ENCODE measurements around the gene CACNA2D3.

The CACNA2D3 gene

GRCh38 chr3:54424292-54424691 is 301.9 kb downstream of the CACNA2D3 start:
- no peaks in the 10 kb centered on the region for H3K9me3 ChIP-seq (ENCODE audit: control insufficient read depth in 2 of 2, low read length in 2 of 2)
- H3K9ac ChIP-seq (ENCODE audit: low read depth in 1 of 2, low read length in 2 of 2), result no peak overlapping the region
- H3K4me1 ChIP-seq (ENCODE audit: control insufficient read depth in 2 of 2, insufficient read depth in 2 of 2, low read length in 2 of 2), result no peaks in the 10 kb centered on the region
- H3K36me3 ChIP-seq (ENCODE audit: control insufficient read depth in 2 of 2, insufficient read depth in 2 of 2, low read length in 2 of 2), result no peaks in the 10 kb centered on the region
- H3K4me3 ChIP-seq (ENCODE audit: low read length in 2 of 2), result no peak overlapping the region
- H3K27me3 ChIP-seq (ENCODE audit: control insufficient read depth in 2 of 2, insufficient read depth in 2 of 2, low read length in 2 of 2), result no peaks in the 10 kb centered on the region
- H3K27ac ChIP-seq (ENCODE audit: low read depth in 2 of 2, low read length in 2 of 2), result no peak overlapping the region

DNA sequence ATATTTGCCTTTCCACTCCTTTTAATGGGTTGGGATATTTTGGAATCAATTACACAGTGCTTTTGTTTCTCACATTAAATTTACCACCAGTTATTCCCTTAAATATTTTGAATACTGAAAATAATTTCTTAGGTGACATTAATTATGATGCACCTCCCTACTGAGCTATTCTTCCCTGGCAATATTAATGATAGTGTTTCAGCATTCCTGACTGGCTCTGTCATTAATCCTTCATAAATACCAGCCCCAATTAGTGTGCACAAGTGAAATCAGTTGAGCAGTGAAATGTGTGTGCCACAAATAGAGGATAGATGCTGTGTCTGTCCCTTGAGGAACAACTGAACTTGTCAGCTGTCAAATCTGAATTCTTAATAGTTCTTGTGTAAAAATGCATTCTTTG is 304.0 kb downstream of the CACNA2D3 start:
- no peaks in the 10 kb centered on the region for H3K9me3 ChIP-seq (ENCODE audit: control insufficient read depth in 2 of 2, low read length in 2 of 2)
- H3K36me3 ChIP-seq (ENCODE audit: control insufficient read depth in 2 of 2, insufficient read depth in 2 of 2, low read length in 2 of 2), result no peaks in the 10 kb centered on the region
- no peak overlapping the region for H3K4me3 ChIP-seq (ENCODE audit: low read length in 2 of 2)
- no peaks in the 10 kb centered on the region for H3K4me1 ChIP-seq (ENCODE audit: control insufficient read depth in 2 of 2, insufficient read depth in 2 of 2, low read length in 2 of 2)
- peaks cover 0 to 3% of the 10 kb centered on the region in 2 donors for H3K27me3 ChIP-seq (ENCODE audit: control insufficient read depth in 2 of 2, insufficient read depth in 2 of 2, low read length in 2 of 2)
- no peak overlapping the region for H3K27ac ChIP-seq (ENCODE audit: low read depth in 2 of 2, low read length in 2 of 2)
- H3K9ac ChIP-seq (ENCODE audit: low read depth in 1 of 2, low read length in 2 of 2), result no peak overlapping the region

GRCh38 chr3:54427501-54427900 is 305.1 kb downstream of the CACNA2D3 start:
- Histone ChIP-seq H3K9me3 (ENCODE audit: control insufficient read depth in 2 of 2, low read length in 2 of 2) (no peaks in the 10 kb centered on the region), H3K4me1 (ENCODE audit: control insufficient read depth in 2 of 2, insufficient read depth in 2 of 2, low read length in 2 of 2) (no peaks in the 10 kb centered on the region), H3K4me3 (ENCODE audit: low read length in 2 of 2) (no peak overlapping the region), H3K9ac (ENCODE audit: low read depth in 1 of 2, low read length in 2 of 2) (no peak overlapping the region), H3K36me3 (ENCODE audit: control insufficient read depth in 2 of 2, insufficient read depth in 2 of 2, low read length in 2 of 2) (no peaks in the 10 kb centered on the region), H3K27ac (ENCODE audit: low read depth in 2 of 2, low read length in 2 of 2) (no peak overlapping the region), H3K27me3 (ENCODE audit: control insufficient read depth in 2 of 2, insufficient read depth in 2 of 2, low read length in 2 of 2) (peaks cover 0 to 3% of the 10 kb centered on the region in 2 donors)

DNA sequence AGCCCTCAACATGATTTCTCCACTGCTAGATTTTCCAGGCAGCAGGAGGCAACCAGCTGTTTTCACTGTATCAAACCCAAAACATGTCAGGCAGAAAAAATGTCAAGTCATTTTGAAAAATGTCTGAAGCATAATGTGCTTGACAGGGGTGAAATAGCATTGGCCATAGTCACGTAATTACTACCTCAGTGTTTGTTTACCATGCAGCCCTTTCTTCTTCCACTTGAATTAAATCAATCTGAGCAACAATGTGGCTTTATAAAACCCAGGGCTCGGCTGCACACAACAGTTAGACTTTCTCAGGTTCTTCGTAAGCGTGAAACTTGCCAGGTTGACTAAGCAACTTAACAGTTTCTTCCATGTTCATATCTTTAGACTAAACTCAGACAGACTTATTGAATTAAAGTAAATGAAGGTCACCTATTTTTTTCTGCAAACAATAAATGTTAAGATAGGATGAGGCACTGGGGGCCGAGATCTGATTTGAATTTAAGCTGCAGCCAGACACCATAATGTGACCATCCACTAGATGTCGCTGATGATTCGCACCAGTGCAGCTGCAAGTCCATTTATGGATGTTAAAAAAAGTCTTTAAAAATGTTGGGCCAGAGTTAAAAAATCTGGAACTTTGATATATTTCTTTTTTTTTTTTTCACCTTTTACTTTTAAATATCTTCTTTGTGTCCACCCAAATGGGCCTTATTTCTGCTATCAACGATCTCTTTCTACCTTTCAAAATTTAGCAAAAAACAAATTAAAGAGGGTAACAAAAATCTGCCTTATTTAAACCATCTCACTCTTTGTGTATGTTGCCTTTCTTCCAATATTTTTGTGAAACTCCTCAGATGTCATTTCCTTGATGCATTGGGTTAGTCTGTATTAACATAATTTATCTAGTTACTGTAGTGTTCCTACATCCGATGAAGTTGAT is 305.9 kb downstream of the CACNA2D3 start:
- Histone ChIP-seq H3K27me3 (ENCODE audit: control insufficient read depth in 2 of 2, insufficient read depth in 2 of 2, low read length in 2 of 2) (peaks cover 0 to 3% of the 10 kb centered on the region in 2 donors), H3K9ac (ENCODE audit: low read depth in 1 of 2, low read length in 2 of 2) (no peak overlapping the region), H3K9me3 (ENCODE audit: control insufficient read depth in 2 of 2, low read length in 2 of 2) (no peaks in the 10 kb centered on the region), H3K4me3 (ENCODE audit: low read length in 2 of 2) (no peak overlapping the region), H3K4me1 (ENCODE audit: control insufficient read depth in 2 of 2, insufficient read depth in 2 of 2, low read length in 2 of 2) (no peaks in the 10 kb centered on the region), H3K27ac (ENCODE audit: low read depth in 2 of 2, low read length in 2 of 2) (no peak overlapping the region), H3K36me3 (ENCODE audit: control insufficient read depth in 2 of 2, insufficient read depth in 2 of 2, low read length in 2 of 2) (no peaks in the 10 kb centered on the region)

- Histone ChIP-seq H3K4me1 (ENCODE audit: control insufficient read depth in 2 of 2, insufficient read depth in 2 of 2, low read length in 2 of 2) (no peaks in the 10 kb centered on the region), H3K9ac (ENCODE audit: low read depth in 1 of 2, low read length in 2 of 2) (no peak overlapping the region), H3K27me3 (ENCODE audit: control insufficient read depth in 2 of 2, insufficient read depth in 2 of 2, low read length in 2 of 2) (peaks cover 0 to 3% of the 10 kb centered on the region in 2 donors), H3K9me3 (ENCODE audit: control insufficient read depth in 2 of 2, low read length in 2 of 2) (no peaks in the 10 kb centered on the region), H3K4me3 (ENCODE audit: low read length in 2 of 2) (no peak overlapping the region), H3K27ac (ENCODE audit: low read depth in 2 of 2, low read length in 2 of 2) (no peak overlapping the region), H3K36me3 (ENCODE audit: control insufficient read depth in 2 of 2, insufficient read depth in 2 of 2, low read length in 2 of 2) (no peaks in the 10 kb centered on the region)
Observed at GRCh38 chr3:54432975-54433374, 310.6 kb downstream of the CACNA2D3 start.

DNA sequence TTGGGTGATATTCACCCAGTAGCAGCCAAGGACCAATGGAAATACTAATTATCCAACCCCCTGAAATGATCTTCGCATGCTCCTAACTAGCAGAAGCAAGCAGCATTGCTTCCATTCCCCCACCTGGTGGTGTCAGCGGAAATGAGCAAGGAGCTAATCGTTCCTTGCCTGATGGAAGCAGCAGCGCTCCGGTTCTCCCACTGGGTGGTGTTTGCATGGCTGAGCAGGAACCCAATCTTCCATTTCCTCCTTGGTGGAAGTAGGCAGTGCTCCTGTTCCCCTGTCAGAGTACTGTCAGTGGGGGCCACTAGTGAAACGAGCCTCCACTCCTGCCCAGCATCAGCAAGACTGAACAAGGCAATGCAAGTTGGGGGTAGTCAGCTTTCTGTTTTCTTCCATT is 311.5 kb downstream of the CACNA2D3 start:
- H3K36me3 ChIP-seq (ENCODE audit: control insufficient read depth in 2 of 2, insufficient read depth in 2 of 2, low read length in 2 of 2), result no peaks in the 10 kb centered on the region
- H3K9ac ChIP-seq (ENCODE audit: low read depth in 1 of 2, low read length in 2 of 2), result no peak overlapping the region
- no peaks in the 10 kb centered on the region for H3K4me1 ChIP-seq (ENCODE audit: control insufficient read depth in 2 of 2, insufficient read depth in 2 of 2, low read length in 2 of 2)
- H3K9me3 ChIP-seq (ENCODE audit: control insufficient read depth in 2 of 2, low read length in 2 of 2), result no peaks in the 10 kb centered on the region
- no peak overlapping the region for H3K27ac ChIP-seq (ENCODE audit: low read depth in 2 of 2, low read length in 2 of 2)
- H3K4me3 ChIP-seq (ENCODE audit: low read length in 2 of 2), result no peak overlapping the region
- peaks cover 0 to 3% of the 10 kb centered on the region in 2 donors for H3K27me3 ChIP-seq (ENCODE audit: control insufficient read depth in 2 of 2, insufficient read depth in 2 of 2, low read length in 2 of 2)

GRCh38 chr3:54434756-54435155 is 312.4 kb downstream of the CACNA2D3 start:
- no peaks in the 10 kb centered on the region for H3K9me3 ChIP-seq (ENCODE audit: control insufficient read depth in 2 of 2, low read length in 2 of 2)
- peaks cover 0 to 3% of the 10 kb centered on the region in 2 donors for H3K27me3 ChIP-seq (ENCODE audit: control insufficient read depth in 2 of 2, insufficient read depth in 2 of 2, low read length in 2 of 2)
- no peak overlapping the region for H3K27ac ChIP-seq (ENCODE audit: low read depth in 2 of 2, low read length in 2 of 2)
- H3K36me3 ChIP-seq (ENCODE audit: control insufficient read depth in 2 of 2, insufficient read depth in 2 of 2, low read length in 2 of 2), result no peaks in the 10 kb centered on the region
- no peak overlapping the region for H3K4me3 ChIP-seq (ENCODE audit: low read length in 2 of 2)
- no peaks in the 10 kb centered on the region for H3K4me1 ChIP-seq (ENCODE audit: control insufficient read depth in 2 of 2, insufficient read depth in 2 of 2, low read length in 2 of 2)
- no peak overlapping the region for H3K9ac ChIP-seq (ENCODE audit: low read depth in 1 of 2, low read length in 2 of 2)

DNA sequence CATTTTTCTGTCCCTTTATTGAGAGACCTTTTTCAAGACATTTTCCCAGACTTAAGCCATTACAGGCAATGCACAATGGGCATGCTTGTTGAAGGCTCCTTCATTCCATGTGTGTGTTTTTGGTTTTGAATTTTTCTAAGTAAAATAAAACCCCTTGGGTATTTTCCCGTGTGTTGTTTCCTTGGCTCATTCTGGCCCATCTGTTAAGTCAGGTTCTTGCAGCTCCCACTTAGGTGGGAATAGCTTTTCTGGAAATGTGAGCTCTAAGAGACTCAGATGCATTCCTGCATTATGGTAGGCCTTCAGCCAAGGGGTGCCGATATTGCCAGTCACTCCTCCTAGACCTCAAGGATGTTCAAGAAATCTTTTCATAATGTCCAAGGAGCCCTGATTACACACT is 314.9 kb downstream of the CACNA2D3 start:
- Histone ChIP-seq H3K36me3 (ENCODE audit: control insufficient read depth in 2 of 2, insufficient read depth in 2 of 2, low read length in 2 of 2) (no peaks in the 10 kb centered on the region), H3K27me3 (ENCODE audit: control insufficient read depth in 2 of 2, insufficient read depth in 2 of 2, low read length in 2 of 2) (no peaks in the 10 kb centered on the region), H3K4me3 (ENCODE audit: low read length in 2 of 2) (no peak overlapping the region), H3K27ac (ENCODE audit: low read depth in 2 of 2, low read length in 2 of 2) (no peak overlapping the region), H3K9ac (ENCODE audit: low read depth in 1 of 2, low read length in 2 of 2) (no peak overlapping the region), H3K9me3 (ENCODE audit: control insufficient read depth in 2 of 2, low read length in 2 of 2) (no peaks in the 10 kb centered on the region), H3K4me1 (ENCODE audit: control insufficient read depth in 2 of 2, insufficient read depth in 2 of 2, low read length in 2 of 2) (no peaks in the 10 kb centered on the region)

- no peaks in the 10 kb centered on the region for H3K4me1 ChIP-seq (ENCODE audit: control insufficient read depth in 2 of 2, insufficient read depth in 2 of 2, low read length in 2 of 2)
- no peak overlapping the region for H3K4me3 ChIP-seq (ENCODE audit: low read length in 2 of 2)
- H3K9me3 ChIP-seq (ENCODE audit: control insufficient read depth in 2 of 2, low read length in 2 of 2), result no peaks in the 10 kb centered on the region
- H3K9ac ChIP-seq (ENCODE audit: low read depth in 1 of 2, low read length in 2 of 2), result no peak overlapping the region
- no peak overlapping the region for H3K27ac ChIP-seq (ENCODE audit: low read depth in 2 of 2, low read length in 2 of 2)
- no peaks in the 10 kb centered on the region for H3K27me3 ChIP-seq (ENCODE audit: control insufficient read depth in 2 of 2, insufficient read depth in 2 of 2, low read length in 2 of 2)
- no peaks in the 10 kb centered on the region for H3K36me3 ChIP-seq (ENCODE audit: control insufficient read depth in 2 of 2, insufficient read depth in 2 of 2, low read length in 2 of 2)
Observed at GRCh38 chr3:54443561-54444161, 321.3 kb downstream of the CACNA2D3 start.

DNA sequence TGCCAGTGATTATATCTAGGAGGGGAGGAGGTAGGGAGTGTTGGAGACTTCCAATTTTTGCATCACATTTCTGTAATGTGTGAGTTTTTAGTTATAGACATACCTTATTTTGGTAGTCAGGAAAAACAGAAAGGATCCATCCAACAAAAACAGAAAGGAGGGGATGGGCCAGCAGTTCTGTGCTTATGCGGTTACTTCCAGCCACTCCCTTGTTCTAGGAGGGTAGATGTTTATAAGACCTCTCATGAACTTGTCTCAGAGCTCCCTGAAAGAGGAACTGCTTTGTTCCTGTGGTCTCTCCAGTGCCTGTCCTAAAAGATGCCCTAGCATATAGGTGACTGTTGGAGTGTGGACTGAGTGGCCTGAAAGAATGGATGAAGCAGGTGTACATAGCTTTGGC is 323.3 kb downstream of the CACNA2D3 start:
- H3K27me3 ChIP-seq (ENCODE audit: control insufficient read depth in 2 of 2, insufficient read depth in 2 of 2, low read length in 2 of 2), result no peaks in the 10 kb centered on the region
- H3K36me3 ChIP-seq (ENCODE audit: control insufficient read depth in 2 of 2, insufficient read depth in 2 of 2, low read length in 2 of 2), result no peaks in the 10 kb centered on the region
- H3K4me3 ChIP-seq (ENCODE audit: low read length in 2 of 2), result no peak overlapping the region
- H3K27ac ChIP-seq (ENCODE audit: low read depth in 2 of 2, low read length in 2 of 2), result no peak overlapping the region
- H3K9ac ChIP-seq (ENCODE audit: low read depth in 1 of 2, low read length in 2 of 2), result no peak overlapping the region
- H3K4me1 ChIP-seq (ENCODE audit: control insufficient read depth in 2 of 2, insufficient read depth in 2 of 2, low read length in 2 of 2), result no peaks in the 10 kb centered on the region
- no peaks in the 10 kb centered on the region for H3K9me3 ChIP-seq (ENCODE audit: control insufficient read depth in 2 of 2, low read length in 2 of 2)

All from mucosa of rectum (tissue), 2 donors.